NOMO-1 treated with dmso at 0.1 percent for 144 hours (cell line): ENCODE data around the gene NCOA1.
"Not testable (repeated sequence)": the region's sequence is repeated elsewhere in the genome, so short reads cannot be mapped to it uniquely, and the experiment has no call there.

Experiments used
- DNase-seq: peaks from one replicate; lab custom pipeline; 2025; ENCODE audit not compliant: unreplicated experiment; lab: John Stamatoyannopoulos, UW

NCOA1 gene

DNA sequence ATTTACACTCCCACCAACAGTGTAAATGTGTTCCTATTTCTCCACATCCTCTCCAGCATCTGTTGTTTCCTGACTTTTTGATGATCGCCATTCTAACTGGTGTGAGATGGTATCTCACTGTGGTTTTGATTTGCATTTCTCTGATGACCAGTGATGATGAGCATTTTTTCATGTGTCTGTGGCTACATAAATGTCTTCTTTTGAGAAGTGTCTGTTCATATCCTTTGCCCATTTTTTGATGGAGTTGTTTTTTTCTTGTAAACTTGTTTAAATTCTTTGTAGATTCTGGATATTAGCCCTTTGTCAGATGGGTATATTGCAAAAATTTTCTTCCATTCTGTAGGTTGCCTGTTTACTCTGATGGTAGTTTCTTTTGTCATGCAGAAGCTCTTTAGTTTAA, 41.0 kb downstream of the NCOA1 start:
- DNase-seq, result not testable (repeated sequence)

DNA sequence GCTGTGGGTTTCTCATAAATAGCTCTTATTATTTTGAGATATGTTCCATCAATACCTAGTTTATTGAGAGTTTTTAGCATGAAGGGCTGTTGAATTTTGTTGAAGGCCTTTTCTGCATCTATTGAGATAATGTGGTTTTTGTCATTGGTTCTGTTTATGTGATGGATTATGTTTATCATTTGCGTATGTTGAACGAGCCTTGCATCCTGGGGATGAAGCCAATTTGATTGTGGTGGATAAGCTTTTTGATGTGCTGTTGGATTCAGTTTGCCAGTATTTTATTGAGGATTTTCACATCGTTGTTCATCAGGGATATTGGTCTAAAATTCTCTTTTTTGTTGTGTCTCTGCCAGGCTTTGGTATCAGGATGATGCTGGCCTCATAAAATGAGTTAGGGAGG, 42.5 kb downstream of the NCOA1 start:
- not testable (repeated sequence) for DNase-seq

DNA sequence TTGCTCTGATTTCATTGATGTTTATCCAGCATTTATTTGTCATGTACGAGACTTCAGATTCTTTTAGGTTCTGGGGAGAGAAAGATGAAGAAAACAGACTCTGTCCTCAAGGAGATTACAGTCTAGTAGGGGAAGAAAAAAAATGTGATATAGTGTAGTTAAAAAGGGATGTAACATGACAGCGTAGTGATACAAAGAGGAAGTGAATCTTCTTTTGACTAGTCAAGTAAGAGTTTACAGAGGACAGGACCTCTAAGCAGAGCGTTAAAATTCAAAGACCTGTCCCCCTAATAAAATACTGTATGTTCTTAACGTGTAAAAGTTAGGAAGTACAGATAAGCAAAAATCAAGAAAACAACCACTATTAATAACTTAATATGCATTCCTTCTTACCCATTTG, 47.7 kb downstream of the NCOA1 start:
- DNase-seq, result no peak

DNA sequence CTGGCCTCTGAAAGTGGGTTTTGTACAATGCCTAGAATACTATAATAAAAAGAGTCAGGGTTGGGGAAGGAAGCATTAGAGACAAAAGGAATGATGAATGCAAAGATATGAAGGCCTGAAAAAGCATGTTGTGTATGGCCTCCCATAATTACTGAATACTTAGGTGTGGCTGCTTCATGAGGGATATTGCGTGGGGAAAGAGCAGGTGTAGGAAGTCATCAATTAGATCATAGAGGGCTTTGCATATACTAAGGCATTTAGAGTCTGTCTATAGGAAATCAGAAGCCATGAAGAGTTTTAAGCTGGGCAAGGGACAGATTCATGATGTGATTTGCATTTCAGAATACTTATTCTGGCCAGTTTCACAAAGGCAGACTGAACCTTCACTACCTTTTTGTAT, 48.2 kb downstream of the NCOA1 start:
- no peak for DNase-seq

DNA sequence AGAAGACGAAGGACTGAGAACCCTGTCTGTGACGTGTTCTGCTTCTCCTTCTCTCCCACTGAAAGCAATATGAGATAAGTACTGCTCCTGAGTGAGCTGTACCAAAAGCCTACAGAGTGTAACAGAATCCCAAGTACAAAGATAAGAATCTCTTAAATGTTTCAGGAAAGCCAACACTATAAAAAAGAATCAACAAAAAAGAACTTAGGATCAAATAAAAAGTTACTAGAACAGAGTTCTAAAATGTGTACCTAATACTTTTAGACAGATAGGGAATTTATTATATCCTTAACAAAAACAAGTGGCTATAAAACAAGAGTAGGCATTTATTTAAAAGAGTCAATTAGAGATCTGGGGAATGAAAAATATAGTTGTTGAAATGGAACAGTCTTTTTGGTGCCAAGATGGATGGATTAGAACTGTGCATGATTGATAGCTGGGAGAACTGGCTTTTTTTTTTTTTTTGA, 49.0 kb downstream of the NCOA1 start:
- no peak for DNase-seq

DNA sequence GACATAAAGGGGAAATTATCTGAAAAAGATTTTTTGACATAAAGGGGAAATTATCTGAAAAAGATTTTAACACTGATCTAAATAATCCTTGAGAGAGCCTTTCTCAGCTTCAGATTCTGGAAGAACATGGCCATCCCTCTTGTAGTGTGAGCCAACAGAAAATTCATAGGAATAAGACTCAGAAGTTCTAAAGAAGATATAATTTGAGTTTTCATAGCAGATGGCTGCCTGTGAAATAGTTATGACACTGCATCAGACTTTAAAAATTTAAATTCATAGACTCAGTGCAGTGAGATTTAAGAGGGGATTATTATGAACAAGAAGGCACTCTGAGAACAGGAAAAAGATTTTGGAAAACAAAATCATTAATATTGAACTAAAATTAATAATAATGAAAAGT, 50.6 kb downstream of the NCOA1 start:
- no peak for DNase-seq

DNA sequence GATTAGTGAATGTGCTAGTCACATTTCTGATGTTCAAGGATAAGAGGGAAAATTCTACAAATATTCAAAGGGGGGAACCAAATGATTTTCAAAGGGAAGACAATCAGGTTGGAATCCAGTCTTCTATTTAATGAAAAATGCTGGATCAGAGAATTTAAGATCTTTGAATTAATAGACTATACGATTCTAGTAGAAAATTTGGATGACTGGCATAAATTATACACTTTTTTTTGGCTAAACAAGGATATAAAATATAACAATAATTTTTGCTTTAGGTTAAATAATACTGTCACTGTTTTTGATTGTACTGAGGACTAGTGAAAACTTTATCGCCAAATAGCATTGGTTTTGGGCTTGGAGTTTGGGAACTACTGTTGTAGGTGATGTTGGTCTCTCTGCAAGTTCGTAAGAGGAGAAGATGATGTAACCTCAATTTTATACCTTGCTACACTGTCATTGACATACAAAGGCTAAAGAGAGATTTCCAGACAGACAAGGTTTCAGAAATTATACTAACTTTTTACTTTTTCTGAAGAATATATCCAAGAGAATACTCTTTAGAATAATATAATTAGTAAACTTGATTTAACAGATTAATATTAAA, 51.3 kb downstream of the NCOA1 start:
- DNase-seq, result no peak

DNA sequence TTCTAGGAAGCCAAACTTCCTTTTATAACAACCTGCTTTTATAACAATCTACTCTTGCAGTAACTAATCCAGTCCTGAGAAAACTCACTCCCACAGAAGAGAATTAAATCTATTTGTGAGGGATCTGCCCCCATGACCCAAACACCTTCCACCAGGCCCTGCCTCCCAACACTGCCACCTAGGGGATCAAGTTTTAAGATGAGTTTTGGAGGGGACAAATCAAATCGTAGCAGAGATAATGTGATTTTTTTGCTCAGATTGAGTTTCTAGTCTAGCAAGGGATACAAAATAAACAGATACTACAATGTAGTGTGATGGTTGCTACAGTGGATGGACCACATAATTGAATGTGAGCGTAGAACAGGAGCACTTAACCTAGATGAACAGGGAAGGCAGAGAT, 52.2 kb downstream of the NCOA1 start:
- no peak for DNase-seq

DNA sequence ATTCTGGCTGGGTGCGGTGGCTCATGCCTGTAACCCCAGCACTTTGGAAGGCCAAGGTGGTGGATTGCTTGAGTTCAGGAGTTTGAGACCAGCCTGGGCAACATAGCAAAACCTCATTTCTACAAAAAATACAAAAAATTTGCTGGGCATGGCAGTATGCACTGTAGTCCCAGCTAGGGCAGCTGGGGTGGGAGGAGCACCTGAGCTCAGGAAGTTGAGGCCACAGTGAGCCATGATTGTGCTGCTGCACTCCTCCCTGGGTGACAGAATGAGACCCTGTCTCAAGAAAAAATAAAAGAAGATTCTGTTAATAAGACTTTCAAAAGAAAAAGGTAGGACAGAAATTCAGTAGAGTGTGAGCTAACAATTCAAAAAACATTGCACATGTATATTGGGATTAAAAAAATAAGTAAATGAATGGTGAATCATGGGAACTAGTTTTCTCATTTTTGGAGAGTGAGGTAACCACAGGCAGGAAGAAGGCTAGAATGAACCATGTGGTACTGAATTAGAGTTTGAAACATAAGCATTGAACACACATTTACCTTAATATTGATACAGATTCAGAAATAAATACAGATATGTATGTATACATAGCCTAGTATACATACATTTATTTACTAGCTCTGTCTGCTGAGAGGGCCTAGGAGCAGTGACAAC, 53.5 kb downstream of the NCOA1 start:
- no peak for DNase-seq

DNA sequence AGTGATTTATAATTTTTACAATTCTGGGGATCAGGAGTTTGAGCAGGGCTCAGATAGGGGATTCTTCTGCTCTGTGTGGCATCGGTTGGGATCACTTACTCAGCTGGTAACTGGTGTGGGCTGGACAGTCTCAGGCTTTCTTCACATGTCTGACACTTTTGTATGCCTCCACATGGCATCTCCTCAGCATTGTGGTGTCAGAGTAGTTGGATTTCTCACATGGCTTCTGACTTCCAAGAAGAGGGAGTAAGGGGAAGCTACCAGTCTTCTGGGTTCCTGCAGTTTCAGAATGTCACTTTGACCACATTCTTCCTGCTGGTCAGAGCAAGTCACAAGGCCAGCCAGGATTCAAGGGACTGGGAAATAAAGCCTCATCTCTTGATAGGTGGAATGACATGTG, 55.6 kb downstream of the NCOA1 start:
- no peak for DNase-seq

DNA sequence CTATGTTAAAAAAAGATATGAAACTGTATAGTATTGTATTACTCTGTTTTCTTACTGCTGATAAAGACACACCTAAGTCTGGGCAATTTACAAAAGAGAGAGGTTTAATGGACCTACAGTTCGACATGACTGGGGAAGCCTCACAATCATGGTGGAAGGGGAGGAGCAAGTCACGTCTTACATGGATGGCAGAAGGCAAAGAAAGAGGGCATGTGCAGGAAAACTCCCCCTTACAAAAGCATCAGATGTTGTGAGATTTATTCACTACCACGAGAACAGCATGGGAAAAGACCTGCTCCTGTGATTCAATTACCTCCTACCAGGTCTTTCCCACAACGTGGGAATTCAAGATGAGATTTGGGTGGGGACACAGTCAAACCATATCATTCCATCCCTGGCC, 57.0 kb downstream of the NCOA1 start:
- no peak for DNase-seq

DNA sequence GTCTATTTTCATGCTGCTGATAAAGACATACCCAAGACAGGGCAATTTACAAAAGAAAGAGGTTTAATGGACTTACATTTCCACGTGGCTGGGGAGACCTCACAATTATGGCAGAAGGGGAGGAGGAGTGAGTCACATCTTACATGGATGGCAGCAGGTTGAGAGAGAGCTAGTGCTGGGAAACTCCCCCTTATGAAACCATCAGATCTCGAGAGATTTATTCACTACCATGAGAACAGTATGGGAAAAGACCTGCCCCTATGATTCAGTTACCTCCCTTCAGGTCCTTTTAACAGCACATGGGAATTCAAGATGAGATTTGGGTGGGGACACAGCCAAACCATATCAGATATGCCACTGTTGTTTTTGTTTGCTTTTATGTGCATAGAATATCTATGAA, 59.2 kb downstream of the NCOA1 start:
- not testable (repeated sequence) for DNase-seq

DNA sequence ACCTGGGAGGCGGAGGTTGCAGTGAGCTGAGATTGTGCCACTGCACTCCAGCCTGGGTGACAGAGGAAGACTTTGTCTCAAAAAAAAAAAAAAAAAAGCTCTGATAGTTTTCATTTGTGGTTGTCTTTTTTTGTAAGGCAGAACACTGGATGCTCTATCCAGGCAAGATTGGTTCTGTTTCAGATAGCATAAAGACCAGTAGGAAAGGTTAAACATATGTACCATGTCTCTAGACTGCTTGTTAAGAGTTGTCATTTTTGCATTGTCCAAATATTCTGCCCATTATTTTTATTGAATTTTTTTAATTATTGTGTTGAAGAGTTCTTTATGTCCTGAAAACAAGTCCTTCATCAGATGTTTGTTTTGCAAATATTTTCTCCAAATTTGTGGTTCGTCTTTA, 60.0 kb downstream of the NCOA1 start:
- no peak for DNase-seq

DNA sequence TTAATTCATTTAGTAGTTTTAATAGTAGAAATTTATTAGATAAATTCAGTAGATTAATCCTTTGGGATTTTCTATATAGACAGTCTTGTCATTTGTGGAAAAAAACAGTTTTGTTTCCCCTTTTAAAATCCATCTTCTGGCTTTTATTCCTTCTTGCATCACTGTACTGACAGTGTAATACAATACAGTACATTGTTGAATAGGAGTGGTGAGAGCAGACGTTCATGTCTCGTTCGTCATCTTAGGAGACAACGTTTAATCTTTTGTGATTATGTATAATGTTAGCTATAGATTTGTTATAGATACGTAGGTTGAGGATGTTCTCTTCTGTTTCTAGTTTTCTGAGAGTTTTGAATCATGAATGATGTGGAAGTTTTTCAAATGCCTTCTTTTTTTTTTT, 61.8 kb downstream of the NCOA1 start:
- DNase-seq, result no peak

DNA sequence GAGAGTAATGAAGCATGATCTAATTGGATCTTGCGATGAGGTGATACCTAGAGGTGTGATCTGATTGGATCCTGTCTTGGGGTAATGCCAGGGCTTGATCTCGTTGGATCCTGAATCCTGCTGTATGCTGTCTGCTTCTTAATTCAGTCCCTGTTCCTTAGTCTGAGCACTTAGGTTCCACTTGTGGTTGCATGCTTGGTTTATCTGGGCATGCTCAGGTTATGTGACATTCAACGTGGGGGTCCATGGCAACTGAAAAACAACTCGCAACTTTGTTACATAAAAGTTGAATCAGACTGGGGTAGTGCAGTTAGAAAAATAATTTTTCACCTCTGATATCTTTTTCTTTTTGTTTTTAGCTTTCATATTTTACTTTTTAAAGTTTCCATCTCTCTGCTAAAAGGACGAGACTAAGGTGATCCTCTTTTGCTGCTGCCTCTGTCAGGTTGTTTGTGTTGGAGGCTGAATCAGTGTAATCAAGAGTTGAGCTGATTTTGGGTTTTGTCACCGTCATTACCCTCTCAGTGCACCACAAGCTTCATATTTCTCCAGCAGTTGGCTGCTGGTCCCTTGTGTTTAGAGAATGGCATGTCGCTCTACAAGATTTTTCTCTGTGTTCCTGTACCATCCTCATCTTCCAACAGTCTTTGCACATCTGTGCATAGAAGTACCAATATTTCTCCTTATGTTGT, 67.9 kb downstream of the NCOA1 start:
- DNase-seq, result no peak

DNA sequence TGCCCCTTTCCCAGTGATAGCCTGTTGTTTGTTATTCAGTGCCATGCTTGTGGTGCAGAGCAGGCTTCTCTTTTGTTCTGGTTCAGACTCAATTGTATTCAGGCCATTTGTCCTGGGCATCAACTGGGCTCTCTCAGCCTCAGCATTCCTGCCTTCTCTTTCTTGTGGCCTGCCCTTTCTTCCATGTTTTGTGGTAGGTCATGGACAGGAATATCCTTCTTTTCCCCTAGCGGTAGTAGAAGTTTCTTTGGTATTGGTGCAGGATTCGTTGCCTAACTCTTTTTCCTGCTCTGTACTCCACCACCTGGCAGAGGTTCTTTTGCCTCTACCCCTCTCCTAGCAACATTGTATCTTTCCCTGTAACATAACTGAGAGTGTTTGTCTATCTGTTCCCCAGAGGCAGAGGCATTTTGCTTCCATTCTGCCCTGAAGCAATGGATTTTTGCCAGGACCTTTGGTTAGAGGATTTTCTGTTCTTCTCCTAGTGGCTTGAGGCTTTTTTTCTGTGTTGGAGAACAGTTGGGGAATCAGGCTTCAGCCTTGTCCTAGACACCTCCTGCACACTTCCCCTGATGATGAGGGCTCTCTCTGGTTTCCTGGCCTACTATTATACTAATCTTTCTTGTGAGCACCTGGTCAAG, 68.5 kb downstream of the NCOA1 start:
- DNase-seq, result no peak

DNA sequence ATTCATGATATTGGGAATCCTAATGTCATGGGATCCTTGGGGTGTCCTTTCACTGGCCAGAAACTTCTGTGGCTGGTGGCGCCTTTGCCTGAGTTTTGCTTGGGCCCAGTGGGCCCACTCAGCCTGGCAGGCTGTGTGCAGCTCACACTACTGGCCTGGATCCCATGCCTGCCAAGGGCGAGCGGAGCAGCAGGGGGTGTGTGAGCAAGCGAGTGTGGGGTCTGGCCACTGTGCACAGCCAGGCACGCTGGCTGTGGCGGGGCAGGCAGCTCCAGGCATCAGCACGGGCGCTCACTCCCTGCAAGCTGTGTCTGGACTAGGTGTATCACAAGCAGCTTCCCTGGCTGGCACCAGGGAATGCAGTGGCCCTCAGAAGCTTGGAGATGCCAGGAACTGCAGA, 74.5 kb downstream of the NCOA1 start:
- no peak for DNase-seq

DNA sequence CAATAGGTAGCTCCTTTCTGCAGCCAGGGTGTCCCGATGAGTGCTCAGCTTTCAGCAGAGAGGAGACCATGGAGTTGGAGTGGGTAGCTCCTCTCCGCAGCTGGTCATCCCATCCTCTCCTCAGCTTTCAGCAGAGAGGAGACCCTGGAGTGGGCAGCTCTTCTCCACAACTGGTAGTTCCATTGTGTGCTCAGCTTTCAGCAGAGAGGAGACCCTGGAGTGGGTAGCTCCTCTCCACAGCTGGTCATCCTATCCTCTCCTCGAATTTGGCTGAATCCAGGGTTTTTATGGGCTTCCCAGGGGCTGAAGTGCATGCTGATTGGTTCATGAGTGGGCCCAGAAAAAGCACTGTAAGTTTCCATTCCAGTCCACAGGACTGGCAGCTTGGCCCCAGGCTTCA, 75.2 kb downstream of the NCOA1 start:
- no peak for DNase-seq

DNA sequence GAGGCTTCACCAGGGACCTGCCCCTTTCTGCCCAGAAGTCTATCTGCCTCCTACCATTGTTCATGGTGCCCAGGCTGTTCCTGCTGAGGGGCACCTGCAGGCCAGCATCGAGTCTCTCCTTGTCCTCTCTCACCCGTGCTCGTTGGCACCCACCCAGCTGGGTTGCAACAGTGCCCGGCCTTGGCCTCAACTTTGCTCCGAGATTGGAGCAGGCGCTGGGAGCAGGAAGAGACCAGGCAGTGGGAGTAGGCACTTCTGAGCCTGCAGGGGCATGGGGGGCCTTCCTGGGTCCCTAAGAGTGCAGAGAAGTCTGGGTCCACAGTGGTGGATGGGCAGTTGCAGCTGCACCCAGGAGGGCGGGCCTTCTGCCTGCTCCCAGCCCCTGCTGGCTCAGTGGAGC, 75.6 kb downstream of the NCOA1 start:
- DNase-seq, result no peak

DNA sequence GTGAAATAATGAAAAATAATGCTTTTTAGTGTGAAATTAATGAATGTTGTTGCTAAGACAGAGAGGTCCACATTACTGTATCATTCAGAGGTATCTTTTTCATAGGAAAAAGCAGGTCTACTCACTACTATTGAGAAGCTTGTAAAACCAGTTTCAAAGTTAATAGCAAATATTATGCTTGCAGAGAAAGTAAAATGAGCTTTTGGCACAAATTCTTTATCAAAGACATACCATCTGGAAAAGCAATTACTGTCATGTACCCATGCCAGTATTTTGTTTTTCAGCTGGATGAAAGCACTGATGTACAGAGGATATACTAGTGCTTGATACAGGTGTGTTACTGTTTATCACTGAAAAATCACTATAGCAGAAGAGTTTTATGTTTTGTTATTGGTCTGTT, 77.5 kb downstream of the NCOA1 start:
- no peak for DNase-seq

DNA sequence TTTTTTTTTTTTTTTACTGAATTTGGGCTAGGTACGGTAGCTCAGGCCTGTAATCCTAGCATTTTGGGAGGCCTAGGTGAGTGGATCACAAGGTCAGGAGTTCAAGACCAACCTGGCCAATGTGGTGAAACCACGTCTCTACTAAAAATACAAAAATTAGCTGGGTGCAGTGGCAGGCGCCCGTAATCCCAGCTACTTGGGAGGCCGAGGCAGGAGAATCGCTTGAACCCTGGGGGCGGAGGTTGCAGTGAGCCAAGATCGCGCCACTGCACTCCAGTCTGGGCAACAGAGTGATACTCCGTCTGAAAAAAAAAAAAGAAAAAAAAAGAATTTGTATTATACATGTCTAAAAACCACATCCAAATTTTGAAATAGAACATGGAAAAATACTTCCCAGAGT, 78.5 kb downstream of the NCOA1 start:
- not testable (repeated sequence) for DNase-seq

DNA sequence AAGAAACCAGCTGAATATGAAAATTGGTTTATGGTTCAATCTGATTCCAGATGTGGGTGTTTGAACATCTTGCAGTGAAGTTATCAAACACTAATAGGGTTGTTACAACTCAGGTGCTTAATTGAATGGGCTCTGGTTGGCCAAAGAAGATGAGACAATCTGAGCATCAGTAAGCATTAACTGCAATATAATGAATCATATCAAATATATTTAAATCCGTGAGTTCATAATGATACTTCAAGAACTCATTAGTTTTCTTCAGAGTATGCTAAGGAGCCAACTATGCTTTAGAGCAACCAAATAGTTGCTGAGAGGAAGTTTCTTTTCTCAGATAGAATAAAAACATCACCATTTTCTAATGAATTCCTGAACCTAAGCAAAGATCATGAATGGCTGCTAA, 79.2 kb downstream of the NCOA1 start:
- no peak for DNase-seq
